Lower leg skin (tissue), 3 donors: Measurements from ENCODE around the gene SLC66A1.

Source experiments
- POLR2A ChIP-seq, 2 donors: fragments of 450-650 bp; IDR thresholded peaks; one replicate each; pipeline ENCODE4 v1.6.1; 2016 to 2017; ENCODE audit warnings: antibody characterized with exemption in 2 of 2, mild to moderate bottlenecking in 1 of 2, moderate library complexity in 1 of 2
- TF ChIP-seq, protein P1 (sequence below), 3 donors: fragments of 450-650 bp; IDR thresholded peaks; one replicate each; pipeline ENCODE4 v1.5.1; 2016; ENCODE audit warnings: antibody characterized with exemption in 3 of 3, mild to moderate bottlenecking in 3 of 3, moderate library complexity in 2 of 3

DNA sequence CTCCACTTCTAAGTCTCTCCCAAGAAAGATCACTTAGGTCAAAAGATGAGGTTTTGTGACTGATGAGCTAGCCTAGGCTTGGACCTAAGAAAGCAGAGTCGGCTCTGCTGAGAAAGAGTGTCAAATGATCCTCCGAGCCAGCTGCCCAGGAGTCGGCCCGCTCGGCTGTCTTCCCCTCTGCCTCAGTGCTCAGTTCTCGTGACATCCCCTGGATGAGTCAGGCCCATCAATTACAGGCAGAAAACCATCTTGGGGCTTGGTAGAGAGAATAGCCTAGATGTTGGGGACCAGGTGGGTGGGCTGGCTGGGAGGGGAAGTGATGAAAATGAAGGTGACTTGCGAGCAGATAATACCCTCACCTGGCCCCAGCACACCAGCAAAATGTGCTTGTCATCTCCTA, 60.5 kb downstream of the SLC66A1 start:
- TF ChIP-seq, protein P1, sequence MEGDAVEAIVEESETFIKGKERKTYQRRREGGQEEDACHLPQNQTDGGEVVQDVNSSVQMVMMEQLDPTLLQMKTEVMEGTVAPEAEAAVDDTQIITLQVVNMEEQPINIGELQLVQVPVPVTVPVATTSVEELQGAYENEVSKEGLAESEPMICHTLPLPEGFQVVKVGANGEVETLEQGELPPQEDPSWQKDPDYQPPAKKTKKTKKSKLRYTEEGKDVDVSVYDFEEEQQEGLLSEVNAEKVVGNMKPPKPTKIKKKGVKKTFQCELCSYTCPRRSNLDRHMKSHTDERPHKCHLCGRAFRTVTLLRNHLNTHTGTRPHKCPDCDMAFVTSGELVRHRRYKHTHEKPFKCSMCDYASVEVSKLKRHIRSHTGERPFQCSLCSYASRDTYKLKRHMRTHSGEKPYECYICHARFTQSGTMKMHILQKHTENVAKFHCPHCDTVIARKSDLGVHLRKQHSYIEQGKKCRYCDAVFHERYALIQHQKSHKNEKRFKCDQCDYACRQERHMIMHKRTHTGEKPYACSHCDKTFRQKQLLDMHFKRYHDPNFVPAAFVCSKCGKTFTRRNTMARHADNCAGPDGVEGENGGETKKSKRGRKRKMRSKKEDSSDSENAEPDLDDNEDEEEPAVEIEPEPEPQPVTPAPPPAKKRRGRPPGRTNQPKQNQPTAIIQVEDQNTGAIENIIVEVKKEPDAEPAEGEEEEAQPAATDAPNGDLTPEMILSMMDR (IDR thresholded peaks at IDR 0.05), result no peak
- no peak for TF ChIP-seq POLR2A (IDR thresholded peaks at IDR 0.05)
